HFFc6 (cell line): ENCODE results near the gene ZAR1L. TPM values are rescaled to one million over a fixed set of nuclear protein-coding genes. Genes with fewer than 3 reads are reported as not detected.
A peak's percentile ranks its signal among the peaks of the same experiment; 100 is the strongest.

ENCODE experiments used
- DNase-seq: peaks from one replicate; pipeline ENCODE4 v3.0.0-alpha.2; 2018
- H3K27ac Mint-ChIP-seq: 2 replicates; pipeline ENCODE4 v1.8.0; 2020; ENCODE audit warnings: mild to moderate bottlenecking, mixed read lengths
- H3K27me3 Mint-ChIP-seq: 2 replicates; pipeline ENCODE4 v1.8.0; 2021; ENCODE audit warnings: mild to moderate bottlenecking, moderate library complexity, mixed read lengths; ENCODE audit not compliant: insufficient read depth
- H3K36me3 Mint-ChIP-seq: 2 replicates; pipeline ENCODE4 v1.8.0; 2021; ENCODE audit warnings: low read depth, mixed read lengths
- H3K4me1 Mint-ChIP-seq: 2 replicates; pipeline ENCODE4 v1.8.0; 2020; ENCODE audit warnings: low read depth, mixed read lengths
- H3K4me3 Mint-ChIP-seq: 2 replicates; pipeline ENCODE4 v1.8.0; 2020; ENCODE audit warnings: mild to moderate bottlenecking, moderate library complexity, mixed read lengths
- H3K9me3 Mint-ChIP-seq: 2 replicates; pipeline ENCODE4 v1.8.0; 2020; ENCODE audit warnings: mild to moderate bottlenecking, mixed read lengths
- total RNA-seq, 6 experiments: library from RNA; stranded (reverse); fragmentation: NEBNext Ultra II Directional; extraction: Animal tissue kit (Norgen Biotek cat#: 25700); gene quantifications; 2 replicates in 1 of 6; 3 replicates in 5 of 6; pipeline ENCODE4 v1.2.3, GENCODE V29; 2021
- TF ChIP-seq, protein P1 (sequence below): fragments of 200-600 bp; sonication (generic); IDR thresholded peaks from 2 replicates; pipeline ENCODE4 v1.5.0; 2021; ENCODE audit warnings: antibody characterized with exemption, mild to moderate bottlenecking

Gene ZAR1L
- total RNA-seq, 6 experiments from 2014 or later, result not detected

DNA sequence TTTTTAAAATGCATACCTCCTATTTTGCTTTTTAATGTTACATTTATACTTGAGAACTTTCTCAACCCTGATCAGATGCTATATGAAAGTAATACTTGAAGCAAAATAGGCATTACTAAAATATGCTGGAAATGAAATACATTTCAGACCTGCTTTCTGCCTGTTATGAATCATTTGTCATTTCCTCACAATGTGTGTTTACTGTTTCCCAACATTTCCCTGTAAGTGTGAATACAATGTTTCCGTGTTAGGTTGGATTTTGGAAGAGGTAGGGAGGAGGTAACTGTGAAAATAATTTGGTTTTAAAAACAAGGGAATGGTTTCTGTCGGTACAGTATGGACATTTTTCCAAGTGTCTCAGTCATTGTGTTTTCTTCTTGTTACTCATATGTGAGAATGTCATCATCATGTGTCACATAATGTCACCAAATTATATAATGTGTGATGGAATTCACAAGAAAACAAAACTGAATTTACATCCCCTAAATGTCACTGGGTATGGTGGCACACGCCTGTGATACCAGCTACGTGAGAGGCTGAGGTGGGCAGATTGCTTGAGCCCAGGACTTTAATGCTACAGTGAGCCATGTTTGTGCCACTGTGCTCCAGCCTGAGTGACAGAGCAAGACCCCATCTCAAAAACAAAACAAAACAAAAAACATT lies 43.0 kb downstream of the ZAR1L start:
- peaks cover 8% of the 10 kb centered on the region for H3K4me1 Mint-ChIP-seq
- no peak overlapping the region for H3K27ac Mint-ChIP-seq
- H3K36me3 Mint-ChIP-seq, result peaks cover 19% of the 10 kb centered on the region; the same call in 1 of the 2 replicates
- no peaks in the 10 kb centered on the region for H3K9me3 Mint-ChIP-seq
- peaks cover 2% of the 10 kb centered on the region for H3K27me3 Mint-ChIP-seq
- TF ChIP-seq, protein P1, sequence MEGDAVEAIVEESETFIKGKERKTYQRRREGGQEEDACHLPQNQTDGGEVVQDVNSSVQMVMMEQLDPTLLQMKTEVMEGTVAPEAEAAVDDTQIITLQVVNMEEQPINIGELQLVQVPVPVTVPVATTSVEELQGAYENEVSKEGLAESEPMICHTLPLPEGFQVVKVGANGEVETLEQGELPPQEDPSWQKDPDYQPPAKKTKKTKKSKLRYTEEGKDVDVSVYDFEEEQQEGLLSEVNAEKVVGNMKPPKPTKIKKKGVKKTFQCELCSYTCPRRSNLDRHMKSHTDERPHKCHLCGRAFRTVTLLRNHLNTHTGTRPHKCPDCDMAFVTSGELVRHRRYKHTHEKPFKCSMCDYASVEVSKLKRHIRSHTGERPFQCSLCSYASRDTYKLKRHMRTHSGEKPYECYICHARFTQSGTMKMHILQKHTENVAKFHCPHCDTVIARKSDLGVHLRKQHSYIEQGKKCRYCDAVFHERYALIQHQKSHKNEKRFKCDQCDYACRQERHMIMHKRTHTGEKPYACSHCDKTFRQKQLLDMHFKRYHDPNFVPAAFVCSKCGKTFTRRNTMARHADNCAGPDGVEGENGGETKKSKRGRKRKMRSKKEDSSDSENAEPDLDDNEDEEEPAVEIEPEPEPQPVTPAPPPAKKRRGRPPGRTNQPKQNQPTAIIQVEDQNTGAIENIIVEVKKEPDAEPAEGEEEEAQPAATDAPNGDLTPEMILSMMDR, result no peak
- no peak for DNase-seq
- no peak overlapping the region for H3K4me3 Mint-ChIP-seq

DNA sequence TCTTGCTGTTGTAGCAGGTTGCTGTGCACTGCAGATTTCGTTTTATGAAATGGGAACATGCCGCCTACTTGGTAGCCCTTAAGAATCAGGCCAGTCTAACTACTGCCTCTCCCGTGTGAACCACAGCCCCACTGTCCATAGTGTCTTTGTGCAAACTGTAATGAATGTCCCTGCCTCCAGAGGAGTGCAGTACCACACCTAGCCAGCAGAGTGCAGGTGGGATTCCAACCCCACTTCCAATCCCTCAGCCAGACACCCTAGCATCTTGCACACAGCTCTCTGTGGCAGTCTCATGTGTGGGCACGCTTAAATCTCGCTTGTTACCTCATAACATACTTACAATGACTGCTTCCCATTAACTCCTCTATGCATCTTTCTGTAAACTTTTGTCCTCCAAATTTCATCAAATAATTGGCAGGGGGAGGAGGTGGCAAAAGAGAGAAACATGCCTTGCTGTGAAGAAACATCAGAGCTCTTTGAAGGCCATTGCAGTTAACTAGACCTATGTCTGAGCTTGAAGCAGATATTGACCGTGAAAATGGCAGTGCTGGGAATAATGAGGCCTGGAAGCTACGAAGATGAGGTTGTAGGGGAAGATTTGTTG lies 47.2 kb downstream of the ZAR1L start:
- DNase-seq, result no peak
- Mint-ChIP-seq H3K27ac (no peak overlapping the region), H3K9me3 (no peaks in the 10 kb centered on the region), H3K4me3 (no peak overlapping the region), H3K36me3 (peaks cover 12% of the 10 kb centered on the region; the same call in 1 of the 2 replicates), H3K27me3 (no peaks in the 10 kb centered on the region; the same call in 1 of the 2 replicates), H3K4me1 (peaks cover 17% of the 10 kb centered on the region)
- TF ChIP-seq, protein P1, result peak; percentile 77

DNA sequence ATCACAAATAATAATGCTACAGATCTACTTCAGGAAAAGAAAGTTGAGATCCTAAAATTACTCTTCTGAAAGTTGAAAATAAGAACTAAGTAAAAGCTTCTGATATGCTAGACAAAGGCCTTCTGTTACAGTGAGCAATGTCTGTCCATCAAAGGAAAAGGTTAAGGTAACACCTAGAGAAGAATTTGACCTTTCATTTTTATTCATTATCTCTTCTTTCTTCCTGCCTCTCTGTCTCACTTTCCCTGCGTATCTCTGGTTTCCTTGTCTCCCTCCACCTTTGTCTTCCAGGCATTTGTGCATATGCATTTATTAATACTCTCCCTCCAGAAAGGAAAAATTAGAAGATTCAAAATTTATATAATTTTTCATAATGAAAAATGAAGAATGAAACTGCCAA lies 49.0 kb downstream of the ZAR1L start:
- H3K36me3 Mint-ChIP-seq, result peaks cover 5% of the 10 kb centered on the region; the same call in 1 of the 2 replicates
- TF ChIP-seq, protein P1, result no peak
- H3K27me3 Mint-ChIP-seq, result no peaks in the 10 kb centered on the region; the same call in 1 of the 2 replicates
- H3K27ac Mint-ChIP-seq, result no peak overlapping the region
- H3K4me3 Mint-ChIP-seq, result no peak overlapping the region
- no peaks in the 10 kb centered on the region for H3K9me3 Mint-ChIP-seq
- peaks cover 27% of the 10 kb centered on the region for H3K4me1 Mint-ChIP-seq
- DNase-seq, result no peak

- TF ChIP-seq, protein P1, result no peak
- no peaks in the 10 kb centered on the region; the same call in 1 of the 2 replicates for H3K27me3 Mint-ChIP-seq
- no peaks in the 10 kb centered on the region for H3K9me3 Mint-ChIP-seq
- DNase-seq, result no peak
- H3K27ac Mint-ChIP-seq, result no peak overlapping the region
- no peak overlapping the region for H3K4me3 Mint-ChIP-seq
- H3K36me3 Mint-ChIP-seq, result peaks cover 5% of the 10 kb centered on the region; the same call in 1 of the 2 replicates
- H3K4me1 Mint-ChIP-seq, result peaks cover 31% of the 10 kb centered on the region
Observed at GRCh38 chr13:32265726-32266125, 49.4 kb downstream of the ZAR1L start.

DNA sequence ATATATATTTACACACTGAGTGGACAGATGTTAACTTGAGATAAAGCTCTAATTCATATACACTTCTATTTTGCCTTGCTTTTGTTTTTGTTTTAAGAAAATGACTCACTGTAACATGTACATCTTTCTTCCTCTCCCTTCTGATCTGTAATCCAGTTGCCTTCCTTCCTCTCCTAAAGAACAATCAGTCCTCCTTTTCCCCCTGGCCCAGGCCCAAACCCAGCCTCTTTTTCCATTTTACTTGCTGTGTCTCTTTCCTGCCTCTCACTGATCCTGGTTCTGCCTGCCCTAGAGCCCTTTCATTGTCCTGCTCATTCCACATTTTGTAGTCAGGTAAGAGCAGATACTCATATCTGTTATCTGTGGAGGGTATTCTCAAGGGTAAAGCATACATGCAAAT lies 50.8 kb downstream of the ZAR1L start:
- TF ChIP-seq, protein P1, result no peak
- peaks cover 33% of the 10 kb centered on the region for H3K4me1 Mint-ChIP-seq
- H3K27ac Mint-ChIP-seq, result peak overlapping the region; percentile 11; the same call in 1 of the 2 replicates
- peak; percentile 7 for DNase-seq
- H3K9me3 Mint-ChIP-seq, result no peaks in the 10 kb centered on the region
- peaks cover 5% of the 10 kb centered on the region; the same call in 1 of the 2 replicates for H3K36me3 Mint-ChIP-seq
- H3K4me3 Mint-ChIP-seq, result no peak overlapping the region; the same call in 1 of the 2 replicates
- H3K27me3 Mint-ChIP-seq, result no peaks in the 10 kb centered on the region; the same call in 1 of the 2 replicates
